ENCODE data around the gene WNT9B. TPM values are rescaled to one million over a fixed set of nuclear protein-coding genes. Genes with fewer than 3 reads are reported as not detected.

Gene WNT9B
- polyA plus RNA-seq, 2 of the 4 experiments (the other 2 are of a cell fraction), result 0.05 TPM

GRCh38 chr17:46842835-46843234 lies 8.5 kb upstream of the WNT9B start:
- 0 out of 2 replicates have a peak, but pooled peaks have one; percentile 42 for TF ChIP-seq FOXS1 (CRISPR knock-in tag; IDR thresholded peaks at IDR 0.05)
- TF ChIP-seq HOXA7 (CRISPR knock-in tag; IDR thresholded peaks at IDR 0.05), result no peak
- 0 out of 2 replicates have a peak, but pooled peaks have one; percentile 57 for TF ChIP-seq CHD4 (IDR thresholded peaks at IDR 0.05; ENCODE audit: borderline replicate concordance)
- 0 out of 2 replicates have a peak, but pooled peaks have one; percentile 46 for TF ChIP-seq EHF (CRISPR knock-in tag; IDR thresholded peaks at IDR 0.05)
- TF ChIP-seq, protein P1, sequence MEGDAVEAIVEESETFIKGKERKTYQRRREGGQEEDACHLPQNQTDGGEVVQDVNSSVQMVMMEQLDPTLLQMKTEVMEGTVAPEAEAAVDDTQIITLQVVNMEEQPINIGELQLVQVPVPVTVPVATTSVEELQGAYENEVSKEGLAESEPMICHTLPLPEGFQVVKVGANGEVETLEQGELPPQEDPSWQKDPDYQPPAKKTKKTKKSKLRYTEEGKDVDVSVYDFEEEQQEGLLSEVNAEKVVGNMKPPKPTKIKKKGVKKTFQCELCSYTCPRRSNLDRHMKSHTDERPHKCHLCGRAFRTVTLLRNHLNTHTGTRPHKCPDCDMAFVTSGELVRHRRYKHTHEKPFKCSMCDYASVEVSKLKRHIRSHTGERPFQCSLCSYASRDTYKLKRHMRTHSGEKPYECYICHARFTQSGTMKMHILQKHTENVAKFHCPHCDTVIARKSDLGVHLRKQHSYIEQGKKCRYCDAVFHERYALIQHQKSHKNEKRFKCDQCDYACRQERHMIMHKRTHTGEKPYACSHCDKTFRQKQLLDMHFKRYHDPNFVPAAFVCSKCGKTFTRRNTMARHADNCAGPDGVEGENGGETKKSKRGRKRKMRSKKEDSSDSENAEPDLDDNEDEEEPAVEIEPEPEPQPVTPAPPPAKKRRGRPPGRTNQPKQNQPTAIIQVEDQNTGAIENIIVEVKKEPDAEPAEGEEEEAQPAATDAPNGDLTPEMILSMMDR (IDR thresholded peaks at IDR 0.05), result peak; percentile 40; the same call in 2 of the 3 replicates
- TF ChIP-seq E2F6 (IDR thresholded peaks at IDR 0.05; ENCODE audit: borderline replicate concordance, low read depth), result no peak
- no peak for FAIRE-seq
- peak in 1 of 2 experiments; percentile 49 for DNase-seq (ENCODE audit: low read depth in 1 of 2, low spot score in 1 of 2)
- CTCF ChIA-PET, result interaction anchor here (0.5 to 3.9 kb wide), 38 partner anchors 9 to 126 kb away, joined by 3 to 65 read pairs (median 6); partner anchors contain the start of gene WNT9B
- 0 out of 3 replicates have a peak, but pooled peaks cover 3% of the 10 kb centered on the region for H3K4me1 ChIP-seq
- no peak overlapping the region for H3K4me3 ChIP-seq
- H3K4me2 ChIP-seq, result no peak overlapping the region
- no peak for ATAC-seq
- H3K9me3 ChIP-seq, result peaks cover 19% of the 10 kb centered on the region
- no peak overlapping the region for H3K27ac ChIP-seq
- POLR2A ChIA-PET, result no interaction called here
- WGBS (ENCODE audit: missing lambda C conversion rate), result 62% methylated on average over 3 of the region's 3 CpGs

DNA sequence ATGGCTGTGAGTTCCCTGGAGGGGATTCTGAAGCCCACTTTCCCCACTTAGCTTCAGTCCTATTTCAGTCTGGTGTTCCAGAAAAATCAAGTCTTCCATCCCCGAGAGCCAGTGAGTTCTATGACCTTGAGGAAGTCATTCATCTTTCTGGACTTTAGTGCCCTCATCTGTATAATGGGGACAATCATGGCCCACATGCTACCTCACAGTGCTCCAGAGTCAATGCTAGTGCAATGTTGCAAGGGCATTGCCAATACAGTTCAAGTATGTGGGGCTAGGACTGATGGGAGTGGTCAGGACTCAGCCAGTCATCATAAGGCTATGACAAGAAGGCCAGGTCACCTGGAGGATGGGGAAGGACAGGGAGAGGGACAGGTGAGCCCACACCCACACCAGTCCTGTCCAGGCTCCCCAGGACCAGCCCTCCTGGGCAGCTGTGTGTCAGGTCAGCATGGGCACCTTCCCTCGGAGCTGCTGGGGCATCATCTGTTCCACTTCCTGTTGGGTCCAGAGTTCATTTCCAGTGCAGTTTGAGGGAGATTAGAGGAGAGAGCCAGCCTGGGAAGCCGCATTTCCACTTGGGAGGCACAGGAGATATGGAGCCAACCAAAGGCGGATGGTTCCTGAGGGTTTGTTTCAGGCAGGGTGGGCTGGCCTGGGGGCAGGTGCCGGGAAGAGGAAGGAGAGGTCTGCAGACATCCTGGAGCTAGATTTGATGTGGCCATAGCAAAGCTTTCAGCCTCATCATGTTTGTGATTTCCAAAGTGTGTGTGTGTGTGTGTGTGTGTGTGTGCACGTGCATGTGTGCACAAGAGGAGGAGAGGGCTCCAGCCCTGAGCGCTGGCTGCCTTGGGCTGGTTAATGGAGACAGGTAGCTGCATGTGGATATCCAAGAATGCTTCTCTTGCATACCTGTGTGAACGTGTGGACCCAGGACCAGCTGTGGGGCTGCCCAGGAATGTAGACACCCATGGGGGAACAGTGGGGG lies 3.9 kb upstream of the WNT9B start:
- POLR2A ChIA-PET, result no interaction called here
- FAIRE-seq, result no peak

DNA sequence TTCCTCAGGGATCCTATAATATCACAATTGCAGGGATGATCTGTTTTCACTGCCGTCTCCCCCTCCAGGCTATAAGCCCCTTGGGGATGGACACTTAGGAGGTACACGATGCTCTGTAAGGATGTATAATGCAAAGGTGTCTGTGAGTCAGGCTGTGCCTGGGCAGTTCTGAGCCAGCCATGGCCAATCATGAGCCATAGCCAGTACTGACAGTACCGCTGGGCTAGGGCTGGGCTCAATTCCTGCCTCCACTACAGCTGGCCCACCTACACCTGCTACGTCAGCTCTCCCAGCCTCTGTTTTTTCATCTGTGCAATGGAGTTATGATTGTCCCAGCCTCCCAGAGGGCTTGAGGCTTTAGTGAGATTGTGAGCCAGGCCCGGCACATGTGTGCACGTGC lies 2.8 kb upstream of the WNT9B start:
- Histone ChIP-seq H3K27ac (no peak overlapping the region), H3K4me3 (no peak overlapping the region), H3K4me2 (no peak overlapping the region), H3K9me3 (peaks cover 4% of the 10 kb centered on the region; the same call in 2 of the 3 replicates), H3K4me1 (peaks cover 5% of the 10 kb centered on the region; the same call in 1 of the 3 replicates)
- ChIA-PET CTCF (interaction anchor here (0.9 to 3.4 kb wide), 9 partner anchors 10 to 94 kb away, joined by 3 to 17 read pairs (median 3); no protein-coding TSS in a partner anchor), POLR2A (no interaction called here)
- FAIRE-seq (no peak), ATAC-seq (no peak), DNase-seq (ENCODE audit: low read depth in 1 of 2, low spot score in 1 of 2) (no peak)
- 68% methylated on average over 6 of the region's 6 CpGs for WGBS (ENCODE audit: missing lambda C conversion rate)
- TF ChIP-seq MAFK (IDR thresholded peaks at IDR 0.05; ENCODE audit: partially characterized antibody) (no peak), NPAS2 (CRISPR knock-in tag; IDR thresholded peaks at IDR 0.05; ENCODE audit: borderline replicate concordance) (no peak), CHD4 (IDR thresholded peaks at IDR 0.05; ENCODE audit: borderline replicate concordance) (no peak), TFCP2L1 (CRISPR knock-in tag; IDR thresholded peaks at IDR 0.05) (no peak), JUNB (IDR thresholded peaks at IDR 0.05) (no peak), RCOR1 (IDR thresholded peaks at IDR 0.05; ENCODE audit: low read depth, low read length) (no peak), POLR2AphosphoS2 (conservative IDR thresholded peaks at IDR 0.05; ENCODE audit: low read length) (no peak)

More for the DNA sequence above, 3.9 kb upstream of the WNT9B start:
- no peak for DNase-seq (ENCODE audit: low read depth in 1 of 2, low spot score in 1 of 2)
- no peak for ATAC-seq
- Histone ChIP-seq H3K27ac (no peak overlapping the region), H3K4me2 (no peak overlapping the region), H3K4me1 (peaks cover 5% of the 10 kb centered on the region; the same call in 1 of the 3 replicates), H3K9me3 (peaks cover 14% of the 10 kb centered on the region), H3K4me3 (no peak overlapping the region)
- 36% methylated on average over 8 of the region's 8 CpGs for WGBS (ENCODE audit: missing lambda C conversion rate)
- TF ChIP-seq HOXA7 (CRISPR knock-in tag; IDR thresholded peaks at IDR 0.05), result no peak
- CTCF ChIA-PET, result interaction anchor here (1.0 to 3.4 kb wide), 7 partner anchors 11 to 95 kb away, joined by 3 to 17 read pairs (median 4); no protein-coding TSS in a partner anchor

GRCh38 chr17:46850688-46851028 lies 725 bp upstream of the WNT9B start:
- ChIA-PET POLR2A (no interaction called here), CTCF (interaction anchor here (0.9 to 3.4 kb wide), 2 partner anchors 15 to 28 kb away, joined by 5 to 17 read pairs; no protein-coding TSS in a partner anchor)
- Histone ChIP-seq H3K4me3 (peak overlapping the region; percentile 58; the same call in 2 of the 3 replicates), H3K27ac (no peak overlapping the region), H3K4me1 (peaks cover 5% of the 10 kb centered on the region; the same call in 1 of the 3 replicates), H3K9me3 (no peaks in the 10 kb centered on the region), H3K4me2 (peak overlapping the region; percentile 98)
- FAIRE-seq, result no peak
- DNase-seq (ENCODE audit: low read depth in 1 of 2, low spot score in 1 of 2), result no peak
- 84% methylated on average over 13 of the region's 13 CpGs for WGBS (ENCODE audit: missing lambda C conversion rate)
- no peak for ATAC-seq
- no peak for TF ChIP-seq TP53 (CRISPR knock-in tag; IDR thresholded peaks at IDR 0.05)
- no peak for TF ChIP-seq HDAC2 (IDR thresholded peaks at IDR 0.05)
- no peak for TF ChIP-seq HES2 (IDR thresholded peaks at IDR 0.05)
- no peak for TF ChIP-seq CBX8 (IDR thresholded peaks at IDR 0.05)
- no peak for TF ChIP-seq NR3C1 (IDR thresholded peaks at IDR 0.05)
- no peak for TF ChIP-seq SMC3 (IDR thresholded peaks at IDR 0.05)
- no peak for TF ChIP-seq MAFK (IDR thresholded peaks at IDR 0.05; ENCODE audit: partially characterized antibody)
- TF ChIP-seq JUNB (IDR thresholded peaks at IDR 0.05), result no peak
- TF ChIP-seq ATOH8 (CRISPR knock-in tag; IDR thresholded peaks at IDR 0.05; ENCODE audit: low read depth), result no peak
- TF ChIP-seq CBX2 (IDR thresholded peaks at IDR 0.05; ENCODE audit: borderline replicate concordance, low read depth), result no peak
- no peak for TF ChIP-seq FOSL2 (IDR thresholded peaks at IDR 0.05)
- TF ChIP-seq FOSL2 (CRISPR knock-in tag; IDR thresholded peaks at IDR 0.05), result no peak
- no peak for TF ChIP-seq NFE2L2 (conservative IDR thresholded peaks at IDR 0.05; ENCODE audit: low read length)
- TF ChIP-seq NPAS2 (CRISPR knock-in tag; IDR thresholded peaks at IDR 0.05; ENCODE audit: borderline replicate concordance), result no peak
- TF ChIP-seq RFX5 (IDR thresholded peaks at IDR 0.05), result no peak

Data from A549 (cell line).